Astrocyte (in vitro differentiated cells and primary cell): ENCODE results near the gene UNKL.

Experiments used
- CTCF ChIP-seq: IDR thresholded peaks from 2 replicates; pipeline ENCODE4 v1.5.1; 2011; ENCODE audit warnings: low read depth, mild to moderate bottlenecking, inconsistent platforms, low read length, moderate library complexity; ENCODE audit not compliant: insufficient read depth
- EZH2 ChIP-seq: IDR thresholded peaks from 2 replicates; pipeline ENCODE4 v1.6.1; 2012; ENCODE audit warnings: mild to moderate bottlenecking, low read length, inconsistent platforms; ENCODE audit not compliant: insufficient read depth

DNA sequence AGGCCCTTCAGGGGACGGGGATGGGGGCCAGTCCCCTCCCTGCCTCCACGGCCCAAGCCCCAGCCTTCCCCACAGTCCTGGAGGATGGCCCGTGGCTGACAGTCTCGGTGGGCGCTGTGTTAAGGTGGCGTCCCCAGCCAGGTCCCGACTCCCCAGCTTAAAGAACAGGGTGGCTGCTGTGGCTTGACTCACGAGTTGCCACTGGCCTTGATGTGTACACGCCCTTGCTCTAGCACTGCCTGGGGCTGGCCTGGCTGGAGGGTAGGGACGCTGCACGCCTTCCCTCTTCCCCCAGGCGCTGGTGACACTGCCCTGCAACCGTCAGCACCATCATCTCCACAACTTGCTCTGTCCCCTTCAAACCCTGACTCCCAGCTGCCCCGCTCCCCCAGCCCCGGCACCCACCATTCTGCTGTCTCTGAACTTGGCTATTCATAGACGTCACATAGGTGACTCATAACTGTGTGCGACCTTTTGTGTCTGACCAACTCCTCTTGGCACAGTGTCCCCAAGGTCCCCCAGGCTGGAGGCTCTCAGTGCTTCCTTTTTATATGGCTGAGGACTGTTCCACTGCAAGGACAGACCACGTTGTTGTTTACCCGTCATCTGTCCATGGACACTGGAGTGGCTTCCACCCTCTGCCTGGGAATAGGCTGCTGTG, 56.5 kb downstream of the UNKL start:
- TF ChIP-seq CTCF (no peak), EZH2 (no peak)
